SU-DHL-6 (cell line): Measurements from ENCODE around the gene KCNJ15.

Experiments used
- CTCF ChIP-seq: fragments of 200-600 bp; sonication (generic); IDR thresholded peaks from one replicate; pipeline ENCODE4 v1.5.1; 2017; ENCODE audit warnings: antibody characterized with exemption, mild to moderate bottlenecking, low read length, moderate library complexity; ENCODE audit not compliant: insufficient read depth, poor library complexity, severe bottlenecking
- EZH2phosphoT487 ChIP-seq: fragments of 200-600 bp; sonication (generic), shearing (Covaris generic); conservative IDR thresholded peaks from 2 replicates; pipeline ENCODE4 v1.6.1; 2018; ENCODE audit warnings: mild to moderate bottlenecking, antibody characterized with exemption, low read length, moderate library complexity, mixed read lengths

DNA sequence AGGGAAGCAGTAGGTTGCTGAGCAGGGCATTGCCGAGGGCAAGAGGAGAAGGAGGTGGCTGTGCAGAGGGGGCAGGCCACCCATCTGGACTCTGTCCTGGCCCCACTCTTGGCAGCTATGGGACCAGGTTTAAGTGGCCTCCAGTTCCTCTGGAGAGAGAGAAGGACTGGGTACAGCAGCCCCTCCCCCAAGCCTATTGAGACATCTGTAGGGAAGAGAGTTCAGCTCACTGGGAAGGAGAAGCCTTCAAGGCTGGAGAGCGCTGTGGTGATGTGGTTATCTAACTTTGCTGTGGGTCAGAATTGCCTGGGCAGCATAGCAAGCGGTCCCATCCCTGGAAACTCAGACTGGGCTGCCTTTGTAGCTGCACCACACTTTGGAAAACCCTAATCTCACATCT, 93.9 kb downstream of the KCNJ15 start:
- TF ChIP-seq CTCF (no peak), EZH2phosphoT487 (no peak)
